HG02938 (cell line): ENCODE data around the gene HNRNPA2B1.
"Not testable (repeated sequence)": the region's sequence is repeated elsewhere in the genome, so short reads cannot be mapped to it uniquely, and the experiment has no call there.

Experiments used
- ATAC-seq: cut with Tn5 transposase; IDR thresholded peaks from one replicate; pipeline ENCODE4 v1.9.1; 2021; ENCODE audit warnings: mild to moderate bottlenecking, moderate library complexity; ENCODE audit not compliant: unreplicated experiment

HNRNPA2B1 gene

DNA sequence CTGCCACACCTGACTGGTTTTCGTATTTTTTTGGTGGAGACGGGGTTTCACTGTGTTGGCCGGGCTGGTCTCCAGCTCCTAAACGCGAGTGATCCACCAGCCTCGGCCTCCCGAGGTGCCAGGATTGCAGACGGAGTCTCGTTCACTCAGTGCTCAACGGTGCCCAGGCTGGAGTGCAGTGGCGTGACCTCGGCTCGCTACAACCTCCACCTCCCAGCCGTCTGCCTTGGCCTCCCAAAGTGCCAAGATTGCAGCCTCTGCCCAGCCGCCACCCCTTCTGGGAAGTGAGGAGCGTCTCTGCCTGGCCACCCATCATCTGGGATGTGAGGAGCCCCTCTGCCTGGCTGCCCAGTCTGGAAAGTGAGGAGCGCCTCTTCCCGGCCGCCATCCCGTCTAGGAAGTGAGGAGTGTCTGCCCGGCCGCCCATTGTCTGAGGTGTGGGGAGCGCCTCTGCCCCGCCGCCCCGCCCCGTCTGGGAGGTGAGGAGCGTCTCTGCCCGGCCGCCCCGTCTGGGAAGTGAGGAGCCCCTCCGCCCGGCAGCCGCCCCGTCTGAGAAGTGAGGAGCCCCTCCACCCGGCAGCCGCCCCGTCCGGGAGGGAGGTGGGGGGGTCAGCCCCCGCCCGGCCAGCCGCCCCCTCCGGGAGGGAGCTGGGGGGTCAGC, 52.8 kb downstream of the HNRNPA2B1 start:
- ATAC-seq, result not testable (repeated sequence)

DNA sequence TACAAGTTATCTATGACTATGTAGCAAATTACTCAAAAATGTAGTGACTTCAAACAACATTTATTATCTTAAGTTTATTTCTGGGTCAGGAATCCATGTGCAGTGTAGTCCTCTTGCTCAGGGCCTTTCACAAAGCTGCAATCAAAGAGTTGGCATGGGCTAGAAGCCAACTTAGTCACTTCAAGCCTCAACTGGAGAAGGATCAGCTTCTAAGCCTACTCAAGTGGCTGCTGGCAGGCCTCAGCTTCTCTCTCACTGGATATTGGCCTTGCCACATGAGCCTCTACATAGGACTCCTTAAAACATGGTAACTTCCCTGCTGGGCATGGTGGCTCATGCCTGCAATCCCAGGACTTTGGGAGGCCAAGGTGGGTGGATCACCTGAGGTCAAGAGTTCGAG, 53.5 kb downstream of the HNRNPA2B1 start:
- ATAC-seq, result no peak

DNA sequence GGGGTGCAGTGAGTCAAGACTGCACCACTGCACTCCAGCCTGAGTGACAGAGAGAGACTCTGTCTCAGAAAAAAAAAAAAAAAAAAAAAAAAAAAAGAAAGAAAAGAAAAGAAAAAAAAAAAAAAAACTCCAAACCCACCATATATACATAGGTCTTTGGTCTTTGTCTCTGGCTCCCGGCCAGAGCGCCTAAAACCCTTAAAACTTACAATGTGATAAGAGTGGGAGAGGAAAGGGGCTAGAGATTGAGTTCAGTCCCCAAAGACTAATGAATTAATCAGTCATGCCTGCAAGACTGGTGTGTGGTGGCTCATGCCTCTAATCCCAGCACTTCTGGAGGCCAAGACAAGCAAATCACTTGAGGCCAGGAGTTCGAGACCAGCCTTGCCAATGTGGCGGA, 55.3 kb downstream of the HNRNPA2B1 start:
- no peak for ATAC-seq

DNA sequence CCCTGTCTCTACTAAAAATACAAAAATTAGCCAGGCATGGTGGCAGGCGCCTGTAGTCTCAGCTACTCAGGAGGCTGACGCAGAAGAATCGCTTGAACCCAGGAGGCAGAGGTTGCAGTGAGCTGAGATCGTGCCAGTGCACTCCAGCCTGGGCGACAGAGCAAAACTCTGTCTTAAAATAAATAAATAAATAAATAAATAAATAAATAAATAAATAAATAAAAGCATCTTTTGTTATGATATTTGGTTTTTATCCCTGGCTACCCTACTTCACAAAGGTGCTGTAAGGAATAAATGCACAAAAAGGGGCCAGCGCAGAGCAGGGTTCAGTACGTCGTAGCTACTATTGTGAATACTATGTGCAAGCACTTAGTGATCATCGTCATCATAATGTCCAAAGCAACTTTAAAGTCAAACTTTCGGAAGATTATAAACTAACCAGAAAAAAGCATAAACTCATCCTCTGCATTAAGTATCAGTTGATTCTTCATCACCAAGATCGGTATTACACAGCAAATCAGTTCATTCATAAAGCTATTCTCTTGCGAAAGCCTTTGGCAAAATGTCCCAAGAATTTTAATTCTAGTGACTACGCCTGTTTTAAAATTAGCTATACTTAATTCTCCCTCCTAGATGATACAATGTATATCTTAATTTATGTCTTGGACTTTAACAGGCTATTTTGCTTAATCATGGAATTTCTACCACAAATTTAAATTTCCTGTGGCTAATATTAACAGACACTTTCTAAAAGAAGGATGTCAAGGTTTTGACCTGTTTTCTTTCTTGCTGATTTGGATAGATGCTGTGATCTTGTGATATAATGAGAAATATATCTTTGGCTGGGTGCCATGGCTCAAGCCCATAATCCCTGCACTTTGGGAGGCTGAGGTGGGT, 56.1 kb downstream of the HNRNPA2B1 start:
- ATAC-seq, result no peak

DNA sequence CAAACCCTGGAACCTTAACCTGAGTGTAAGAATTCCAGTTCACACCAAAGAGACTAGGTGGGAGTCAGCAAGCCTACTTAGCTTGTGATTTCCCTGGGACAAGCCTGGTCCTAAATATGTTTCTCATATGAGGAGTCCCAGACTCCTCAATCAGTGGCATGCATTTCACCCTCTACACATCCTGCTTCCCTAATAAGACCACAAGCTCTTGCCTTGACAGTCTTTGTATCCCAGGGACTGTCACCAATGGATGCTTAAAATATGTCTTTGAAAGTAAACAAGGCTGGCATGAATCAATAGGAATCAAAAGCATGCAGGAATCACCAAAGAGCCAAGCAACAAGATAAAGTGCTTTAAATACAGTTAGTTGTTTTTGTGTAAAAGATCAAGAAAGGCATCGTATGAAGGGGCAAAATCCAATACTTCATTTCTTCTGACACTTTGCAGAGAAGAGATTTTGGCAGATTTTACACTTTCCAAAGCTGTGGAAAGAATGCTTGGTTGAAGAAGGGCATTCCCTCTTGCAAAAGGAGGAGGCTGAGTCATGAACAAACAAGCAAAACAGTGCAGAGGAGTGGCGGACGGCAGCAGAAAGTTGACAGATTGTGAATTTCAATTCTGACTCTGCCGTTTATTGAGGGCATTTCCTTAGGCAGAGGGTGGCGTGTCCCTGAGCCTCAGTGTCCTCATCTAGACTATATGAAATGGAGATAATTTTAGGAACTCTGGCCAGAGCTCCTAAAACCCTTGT, 57.1 kb downstream of the HNRNPA2B1 start:
- ATAC-seq, result no peak

DNA sequence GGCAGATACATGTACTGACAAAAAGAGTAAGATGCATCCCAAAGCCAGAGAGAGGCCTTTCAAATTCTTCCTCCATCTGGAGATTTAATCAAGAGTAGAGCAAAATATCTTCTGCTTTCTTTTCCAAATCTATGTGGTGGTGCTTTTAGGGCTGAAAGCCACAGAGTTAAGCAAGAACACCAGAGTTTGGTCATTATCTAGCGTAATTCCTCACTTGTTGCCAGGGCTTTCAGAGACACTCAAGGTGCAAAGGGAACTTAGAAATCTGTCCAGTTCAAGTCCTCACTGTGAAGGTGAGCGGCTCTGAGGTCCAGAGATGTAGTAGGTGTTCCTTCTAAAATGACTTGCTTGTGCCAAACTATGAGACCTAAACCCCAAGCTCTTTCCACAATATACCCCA, 59.5 kb downstream of the HNRNPA2B1 start:
- no peak for ATAC-seq

DNA sequence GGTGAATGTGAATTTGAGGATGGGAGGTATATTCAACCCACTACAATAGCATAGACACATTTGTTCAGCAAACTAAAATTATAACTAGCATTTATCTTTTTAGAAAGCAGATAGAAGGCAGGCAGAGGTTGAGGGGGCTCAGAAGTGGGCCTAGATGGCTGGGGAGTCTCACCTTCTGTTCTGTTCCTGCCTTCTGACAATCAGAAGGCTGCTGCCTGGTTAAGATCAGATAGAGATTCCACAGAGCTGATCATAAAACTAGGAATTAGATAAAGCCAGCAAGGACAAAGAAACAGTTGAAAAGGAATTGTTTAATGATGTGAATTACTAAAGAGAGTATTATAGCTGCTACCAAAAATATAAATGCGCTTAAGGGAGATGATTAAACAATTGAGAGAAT, 60.2 kb downstream of the HNRNPA2B1 start:
- no peak for ATAC-seq
